ENCODE data around the gene FNDC3B.

- TF ChIP-seq CTCF (IDR thresholded peaks at IDR 0.05; ENCODE audit: low read depth, low read length), result no peak
- no peak for TF ChIP-seq MYC (IDR thresholded peaks at IDR 0.05; ENCODE audit: low read depth, low read length)
- no peak for TF ChIP-seq POLR2A (IDR thresholded peaks at IDR 0.05; ENCODE audit: extremely low read depth, insufficient read length)
These were observed 131.5 kb downstream of the FNDC3B start for GRCh38 chr3:172170841-172171240.
